ENCODE data around the gene RGS14. TPM values are rescaled to one million over a fixed set of nuclear protein-coding genes. Genes with fewer than 3 reads are reported as not detected.
"Not testable (repeated sequence)": the region's sequence is repeated elsewhere in the genome, so short reads cannot be mapped to it uniquely, and the experiment has no call there.

Gene RGS14
- total RNA-seq, 2 experiments from 2014 or later, result 42.8 to 43.5 TPM

- POLR2A ChIA-PET, result interaction anchor here (0.6 kb wide), 1 partner anchor 20 kb away, joined by 3 read pairs; no protein-coding TSS in a partner anchor
- CTCF ChIA-PET, result interaction anchor here (0.7 to 11.9 kb wide), 10 partner anchors 8 to 88 kb away, joined by 3 to 132 read pairs (median 4); partner anchors contain the start of gene SLC34A1
These were observed 11.3 kb downstream of the RGS14 start for GRCh38 chr5:177368869-177369644.

DNA sequence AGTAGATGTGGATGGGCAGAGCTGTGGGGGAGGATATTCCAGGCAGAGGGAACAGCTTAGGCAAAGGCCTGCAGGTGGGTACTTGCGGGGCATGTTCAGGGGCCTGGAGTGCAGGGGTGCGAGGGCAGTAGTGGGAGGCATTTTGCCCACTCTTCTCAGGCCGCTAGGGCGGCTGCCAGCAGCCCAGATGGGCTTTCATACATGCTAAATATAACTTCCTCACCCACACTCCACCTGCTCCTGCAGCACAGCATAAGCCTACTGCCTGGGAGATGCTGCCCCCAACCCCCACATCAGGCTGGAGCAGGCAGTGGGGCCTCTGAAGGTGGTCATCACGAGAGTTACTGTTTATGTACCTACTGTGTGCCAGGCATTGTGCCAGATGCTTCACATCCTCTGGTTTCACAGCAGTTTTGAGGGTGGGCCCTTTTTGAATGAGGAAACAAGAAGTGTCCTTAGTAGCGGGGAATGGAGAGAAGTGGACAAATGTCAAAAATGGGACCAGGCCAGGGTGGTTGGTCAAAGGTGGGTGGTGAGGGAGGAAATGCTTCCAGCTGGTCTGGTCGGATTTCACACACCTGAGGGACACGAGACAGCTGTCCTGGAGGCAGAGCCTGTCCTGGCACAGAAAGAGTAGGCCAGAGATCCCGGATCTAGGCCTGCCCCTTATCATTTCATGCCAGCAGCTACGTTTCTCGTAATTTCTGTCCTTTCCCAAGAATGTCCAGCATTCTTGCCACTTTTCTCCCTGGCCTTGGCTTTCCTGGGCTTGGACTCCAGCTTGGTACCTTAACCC is 12.1 kb downstream of the RGS14 start:
- POLR2A ChIA-PET, result interaction anchor here (0.6 to 1.3 kb wide), 3 partner anchors 8 to 20 kb away, joined by 3 to 6 read pairs (median 3); no protein-coding TSS in a partner anchor
- CTCF ChIA-PET, result interaction anchor here (0.7 to 11.9 kb wide), 18 partner anchors 9 to 131 kb away, joined by 3 to 132 read pairs (median 4); partner anchors contain the start of genes LMAN2 and SLC34A1

- CTCF ChIA-PET, result interaction anchor here (0.5 to 11.9 kb wide), 15 partner anchors 8 to 131 kb away, joined by 3 to 132 read pairs (median 4); partner anchors contain the start of genes LMAN2 and SLC34A1
- POLR2A ChIA-PET, result interaction anchor here (0.9 to 1.3 kb wide), 3 partner anchors 9 to 56 kb away, joined by 3 to 6 read pairs (median 4); no protein-coding TSS in a partner anchor
These were observed 12.9 kb downstream of the RGS14 start for GRCh38 chr5:177370488-177371119.

GRCh38 chr5:177371120-177372033 is 13.7 kb downstream of the RGS14 start:
- CTCF ChIA-PET, result interaction anchor here (0.5 to 11.9 kb wide), 13 partner anchors 7 to 84 kb away, joined by 3 to 132 read pairs (median 6); partner anchors contain the start of genes LMAN2 and SLC34A1
- POLR2A ChIA-PET, result interaction anchor here (0.6 to 1.5 kb wide), 8 partner anchors 18 to 127 kb away, joined by 3 to 6 read pairs (median 4); no protein-coding TSS in a partner anchor

DNA sequence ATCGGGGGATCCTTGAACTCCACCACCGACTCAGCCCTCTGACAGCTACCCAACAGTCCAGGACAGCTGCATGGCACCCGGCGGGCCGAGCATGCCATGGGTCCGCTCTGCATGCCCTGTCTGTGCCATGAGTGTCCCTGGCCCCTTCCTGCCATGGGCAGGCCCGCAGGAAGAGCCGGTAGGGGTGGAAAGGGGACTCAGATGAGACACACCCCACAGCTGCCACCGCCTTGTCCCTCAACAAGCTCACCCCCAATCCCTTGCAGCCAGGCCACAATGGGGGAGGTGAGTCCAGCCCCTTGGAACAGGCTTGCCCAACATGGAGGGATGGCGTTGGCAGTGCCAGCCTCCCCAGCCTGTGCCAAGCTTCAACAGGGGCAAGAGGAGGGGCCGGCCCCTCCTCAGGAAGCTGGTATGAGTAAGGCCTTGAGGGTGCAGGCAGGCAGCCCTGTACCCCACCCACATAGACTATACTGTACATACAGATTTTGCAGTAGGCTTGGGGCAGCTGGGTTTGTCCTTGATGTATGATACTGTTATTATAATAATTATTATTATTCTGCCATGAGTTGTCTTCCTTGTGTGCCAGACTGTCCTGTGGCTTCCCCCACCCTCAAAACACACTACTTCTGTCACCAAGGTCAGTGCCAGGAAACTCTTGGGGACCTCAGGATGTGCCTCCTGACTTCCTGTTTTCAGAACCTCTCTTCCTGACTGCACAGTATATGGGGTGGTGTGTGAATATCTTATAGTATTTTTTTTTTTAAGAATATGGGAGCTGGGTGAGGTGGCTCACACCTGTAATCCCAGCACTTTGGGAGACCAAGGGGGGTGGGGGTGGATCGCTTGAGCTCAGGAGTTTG is 14.5 kb downstream of the RGS14 start:
- CTCF ChIA-PET, result interaction anchor here (0.7 to 11.9 kb wide), 9 partner anchors 11 to 83 kb away, joined by 3 to 132 read pairs (median 6); partner anchors contain the start of genes GRK6, LMAN2 and SLC34A1
- POLR2A ChIA-PET, result interaction anchor here (0.6 to 1.5 kb wide), 8 partner anchors 11 to 126 kb away, joined by 3 to 5 read pairs (median 4); no protein-coding TSS in a partner anchor

DNA sequence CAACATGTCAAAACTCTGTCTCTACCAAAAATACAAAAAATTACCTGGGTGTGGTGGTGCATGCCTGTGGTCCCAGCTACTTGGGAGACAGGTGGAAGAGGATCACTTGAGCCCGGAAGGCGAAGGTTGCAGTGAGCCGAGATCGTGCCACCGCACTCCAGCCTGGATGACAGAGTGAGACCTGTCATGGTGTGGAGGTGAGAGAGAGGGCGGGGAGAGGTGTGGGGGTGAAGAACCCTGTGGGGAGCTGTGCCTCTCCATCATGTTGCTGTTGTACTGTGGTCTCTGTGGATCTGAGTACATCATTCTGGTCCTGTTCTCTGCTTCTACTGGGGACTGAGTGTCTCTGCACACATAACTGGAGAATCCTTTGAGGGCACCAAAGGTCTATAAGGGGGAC is 15.2 kb downstream of the RGS14 start:
- ChIA-PET POLR2A (interaction anchor here (0.7 to 1.5 kb wide), 3 partner anchors 10 to 17 kb away, joined by 4 to 5 read pairs (median 5); no protein-coding TSS in a partner anchor), CTCF (interaction anchor here (0.7 to 11.9 kb wide), 9 partner anchors 11 to 83 kb away, joined by 3 to 132 read pairs (median 6); partner anchors contain the start of genes GRK6, LMAN2 and SLC34A1)

DNA sequence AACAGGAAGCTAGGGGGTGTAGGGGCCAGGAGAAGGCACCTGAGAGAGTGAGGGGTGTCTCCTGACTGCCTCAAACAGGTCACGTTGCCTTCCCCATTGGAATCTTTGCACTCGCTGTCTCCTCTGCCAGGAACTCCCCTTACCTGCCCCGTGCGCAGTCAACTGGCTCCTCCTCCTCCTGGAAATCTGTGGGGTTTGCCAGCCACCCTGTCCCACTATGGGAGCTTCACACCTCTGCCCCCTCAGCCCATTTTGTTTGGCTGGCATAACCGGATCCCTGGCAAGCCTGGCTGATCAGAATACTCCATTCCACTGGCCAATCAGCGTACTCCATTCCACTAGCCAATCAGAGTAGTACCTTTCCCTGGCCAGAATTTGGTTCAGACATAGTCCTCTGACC is 16.1 kb downstream of the RGS14 start:
- CTCF ChIA-PET, result interaction anchor here (0.9 to 11.9 kb wide), 7 partner anchors 10 to 82 kb away, joined by 3 to 132 read pairs (median 7); partner anchors contain the start of gene SLC34A1
- POLR2A ChIA-PET, result interaction anchor here (0.7 kb wide), 1 partner anchor 9 kb away, joined by 5 read pairs; no protein-coding TSS in a partner anchor

DNA sequence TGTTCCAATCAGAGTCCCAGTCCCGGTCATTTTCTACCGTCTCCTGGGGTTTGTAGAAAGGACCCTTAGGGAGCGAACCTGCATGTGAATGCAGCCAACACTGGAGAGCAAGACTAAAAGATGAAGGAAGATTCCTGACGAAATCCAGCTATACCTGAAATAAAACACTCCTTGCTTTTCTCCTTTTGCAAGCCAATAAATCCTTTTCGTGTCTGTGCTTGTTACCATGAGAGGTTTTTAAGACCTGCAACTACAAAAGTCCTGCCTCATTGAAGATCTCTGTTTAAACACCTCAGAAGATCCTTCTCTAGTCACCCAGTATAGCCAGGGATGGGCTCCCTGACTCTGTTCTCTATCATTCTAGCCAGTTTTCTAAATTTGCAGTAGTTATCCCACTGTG is 16.5 kb downstream of the RGS14 start:
- CTCF ChIA-PET, result interaction anchor here (1.2 to 11.9 kb wide), 4 partner anchors 13 to 57 kb away, joined by 3 to 132 read pairs (median 20); partner anchors contain the start of gene SLC34A1
- POLR2A ChIA-PET, result no interaction called here

- CTCF ChIA-PET, result interaction anchor here (11.9 kb wide), 1 partner anchor 13 kb away, joined by 132 read pairs; the partner anchor contains the start of gene SLC34A1
- POLR2A ChIA-PET, result not testable (repeated sequence)
These were observed 17.8 kb downstream of the RGS14 start for GRCh38 chr5:177375516-177375915.

DNA sequence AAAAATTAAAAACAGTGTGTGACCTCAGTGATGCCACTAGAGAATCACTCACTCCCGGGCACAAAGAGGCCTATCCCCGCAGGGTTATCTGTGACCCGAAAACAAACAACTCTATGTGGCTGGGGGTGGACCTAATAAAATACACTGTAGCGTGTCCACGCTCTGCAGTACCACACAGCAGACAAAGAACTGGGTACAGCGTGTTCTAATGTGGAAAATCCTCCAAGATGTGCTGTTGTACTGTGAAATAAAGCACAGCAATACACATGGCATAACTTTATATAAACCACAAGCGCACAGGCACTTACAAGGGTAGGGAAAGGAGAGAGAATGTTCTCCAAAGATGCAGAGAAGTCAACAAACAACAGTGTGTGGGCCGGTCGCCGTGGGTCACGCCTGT is 18.4 kb downstream of the RGS14 start:
- POLR2A ChIA-PET, result no interaction called here
- CTCF ChIA-PET, result interaction anchor here (11.9 kb wide), 1 partner anchor 12 kb away, joined by 132 read pairs; the partner anchor contains the start of gene SLC34A1

- CTCF ChIA-PET, result interaction anchor here (0.6 to 4.5 kb wide), 9 partner anchors 8 to 109 kb away, joined by 3 to 36 read pairs (median 5); partner anchors contain the start of gene RGS14
- POLR2A ChIA-PET, result interaction anchor here (0.7 to 2.1 kb wide), 4 partner anchors 11 to 102 kb away, joined by 3 to 9 read pairs (median 3); partner anchors contain the start of gene GRK6
These were observed 20.4 kb downstream of the RGS14 start for GRCh38 chr5:177377851-177378776.

DNA sequence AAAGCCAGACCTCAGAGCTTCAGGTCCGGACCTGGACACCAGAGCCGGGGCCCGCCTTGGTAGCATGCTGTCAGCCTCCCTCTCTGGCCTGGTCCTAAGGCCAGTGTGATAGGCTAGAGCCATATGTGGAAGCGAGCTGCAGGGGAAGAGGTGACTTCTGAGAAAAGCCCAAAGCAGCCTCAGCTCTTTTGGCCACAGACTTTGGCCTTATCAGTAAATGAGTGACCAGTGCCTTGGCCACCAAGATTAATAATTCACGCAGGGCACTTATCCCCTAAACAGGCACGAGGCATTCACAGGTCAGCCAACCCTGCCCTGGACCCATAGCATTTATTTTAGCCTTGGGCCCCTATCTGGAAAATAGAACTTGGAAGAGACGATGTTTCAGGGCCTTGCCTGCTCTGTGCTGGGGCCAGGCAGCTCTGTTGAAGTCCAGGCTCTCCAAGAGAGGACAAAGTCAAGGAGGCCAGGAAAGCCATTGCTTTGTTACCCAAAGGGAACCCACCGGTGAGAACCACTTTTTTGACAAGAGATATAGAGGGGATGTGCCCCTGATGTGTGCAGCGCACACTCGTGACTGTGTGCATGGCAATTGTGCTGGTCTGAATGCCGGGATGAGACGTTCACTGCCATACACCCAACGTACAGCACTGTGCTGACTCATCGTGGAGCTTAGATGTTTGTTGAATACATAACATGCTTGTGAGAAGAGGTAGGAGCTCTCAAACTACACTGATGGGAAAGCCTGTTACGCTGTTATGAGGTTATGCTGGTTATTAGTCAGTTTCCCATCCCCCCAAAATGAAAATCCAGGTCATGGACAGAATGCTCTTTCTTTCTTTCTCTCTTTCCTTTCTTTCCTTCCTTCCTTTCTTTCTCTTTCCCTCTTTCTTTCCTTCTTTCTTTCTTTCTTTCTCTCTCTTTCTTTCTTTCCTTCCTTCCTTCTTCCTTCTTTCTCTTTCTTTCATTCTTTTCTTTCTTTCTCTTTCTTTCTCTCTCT is 21.5 kb downstream of the RGS14 start:
- POLR2A ChIA-PET, result interaction anchor here (0.7 to 2.1 kb wide), 5 partner anchors 10 to 101 kb away, joined by 3 to 9 read pairs (median 3); partner anchors contain the start of gene GRK6
- CTCF ChIA-PET, result interaction anchor here (0.8 to 4.5 kb wide), 11 partner anchors 9 to 93 kb away, joined by 3 to 36 read pairs (median 4); partner anchors contain the start of gene RGS14

GRCh38 chr5:177380805-177381126 is 23.0 kb downstream of the RGS14 start:
- CTCF ChIA-PET, result interaction anchor here (4.5 kb wide), 1 partner anchor 9 kb away, joined by 36 read pairs; no protein-coding TSS in a partner anchor
- POLR2A ChIA-PET, result no interaction called here
